ENCODE measurements around the gene CDC73.

DNA sequence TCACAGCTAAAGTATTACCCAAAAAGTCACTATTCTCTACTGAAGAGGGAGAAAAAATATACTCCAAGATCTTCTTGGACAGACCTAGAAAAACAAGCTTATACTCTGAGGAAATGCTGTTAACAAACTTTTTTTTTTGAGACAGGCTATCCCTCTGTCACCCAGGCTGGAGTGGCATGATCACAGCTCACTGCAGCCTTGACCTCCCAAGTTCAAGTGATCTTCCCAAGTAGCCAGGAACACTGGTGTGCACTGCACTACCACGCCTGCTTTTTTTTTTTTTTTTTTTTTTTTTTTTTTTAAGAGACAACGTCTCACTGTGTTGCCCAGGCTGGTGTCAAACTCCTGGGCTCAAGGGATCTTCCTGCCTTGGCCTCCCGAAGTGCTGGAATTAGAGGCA, 33.9 kb upstream of the CDC73 start:
- TF ChIP-seq POLR2AphosphoS5 (IDR thresholded peaks at IDR 0.05) (no peak), POLR2A (IDR thresholded peaks at IDR 0.05) (no peak)
- TF ChIP-seq, protein P1, sequence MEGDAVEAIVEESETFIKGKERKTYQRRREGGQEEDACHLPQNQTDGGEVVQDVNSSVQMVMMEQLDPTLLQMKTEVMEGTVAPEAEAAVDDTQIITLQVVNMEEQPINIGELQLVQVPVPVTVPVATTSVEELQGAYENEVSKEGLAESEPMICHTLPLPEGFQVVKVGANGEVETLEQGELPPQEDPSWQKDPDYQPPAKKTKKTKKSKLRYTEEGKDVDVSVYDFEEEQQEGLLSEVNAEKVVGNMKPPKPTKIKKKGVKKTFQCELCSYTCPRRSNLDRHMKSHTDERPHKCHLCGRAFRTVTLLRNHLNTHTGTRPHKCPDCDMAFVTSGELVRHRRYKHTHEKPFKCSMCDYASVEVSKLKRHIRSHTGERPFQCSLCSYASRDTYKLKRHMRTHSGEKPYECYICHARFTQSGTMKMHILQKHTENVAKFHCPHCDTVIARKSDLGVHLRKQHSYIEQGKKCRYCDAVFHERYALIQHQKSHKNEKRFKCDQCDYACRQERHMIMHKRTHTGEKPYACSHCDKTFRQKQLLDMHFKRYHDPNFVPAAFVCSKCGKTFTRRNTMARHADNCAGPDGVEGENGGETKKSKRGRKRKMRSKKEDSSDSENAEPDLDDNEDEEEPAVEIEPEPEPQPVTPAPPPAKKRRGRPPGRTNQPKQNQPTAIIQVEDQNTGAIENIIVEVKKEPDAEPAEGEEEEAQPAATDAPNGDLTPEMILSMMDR (IDR thresholded peaks at IDR 0.05 in 8 of 11, conservative IDR thresholded peaks at IDR 0.05 in 3 of 11): no peak

Measured in spleen (tissue), 7 donors.